VCaP (cell line): ENCODE measurements around the gene LSMEM2.

Experiments used
- H3K27ac ChIP-seq: fragments of 450-650 bp; 2 replicates; pipeline ENCODE4 v1.5.1; 2017
- CTCF ChIP-seq: fragments of 450-650 bp; conservative IDR thresholded peaks from 2 replicates; pipeline ENCODE4 v1.5.1; 2017; ENCODE audit warnings: mild to moderate bottlenecking, moderate library complexity

The LSMEM2 gene

GRCh38 chr3:50295553-50296431 lies 16.9 kb downstream of the LSMEM2 start:
- TF ChIP-seq CTCF, result no peak
- H3K27ac ChIP-seq, result no peak overlapping the region

- no peak for TF ChIP-seq CTCF
- H3K27ac ChIP-seq, result no peak overlapping the region; the same call in 1 of the 2 replicates
Observed at GRCh38 chr3:50296721-50297383, 18.0 kb downstream of the LSMEM2 start.

GRCh38 chr3:50297384-50297775 lies 18.5 kb downstream of the LSMEM2 start:
- H3K27ac ChIP-seq, result no peak overlapping the region; the same call in 1 of the 2 replicates
- no peak for TF ChIP-seq CTCF

- 0 out of 2 replicates have a peak, but pooled peaks have one; percentile 11 for TF ChIP-seq CTCF
- peak overlapping the region; percentile 90 for H3K27ac ChIP-seq
Observed at GRCh38 chr3:50297896-50298725, 19.2 kb downstream of the LSMEM2 start.

GRCh38 chr3:50298836-50299637 lies 20.1 kb downstream of the LSMEM2 start, which contains the start of the genes HYAL3 and NAA80:
TSS of gene HYAL3 (minus strand) at chr3:50299405. CDS start at chr3:50295602, 3,803 bp downstream.
TSS of gene NAA80 (minus strand) at chr3:50299405. CDS start at chr3:50297463, 1,942 bp downstream.
- TF ChIP-seq CTCF, result peak; percentile 55
- peak within 1 kb of the TSS; percentile 90 for H3K27ac ChIP-seq

GRCh38 chr3:50299638-50299928 lies 20.7 kb downstream of the LSMEM2 start:
- TF ChIP-seq CTCF, result no peak

More at GRCh38 chr3:50299638-50299928, 20.7 kb downstream of the LSMEM2 start:
- H3K27ac ChIP-seq, result peak overlapping the region; percentile 90
